ENCODE data around the gene LY9. TPM values are rescaled to one million over a fixed set of nuclear protein-coding genes. Genes with fewer than 3 reads are reported as not detected.

Gene LY9
- total and polyA plus RNA-seq, 2 experiments from 2014 or later, result not detected

DNA sequence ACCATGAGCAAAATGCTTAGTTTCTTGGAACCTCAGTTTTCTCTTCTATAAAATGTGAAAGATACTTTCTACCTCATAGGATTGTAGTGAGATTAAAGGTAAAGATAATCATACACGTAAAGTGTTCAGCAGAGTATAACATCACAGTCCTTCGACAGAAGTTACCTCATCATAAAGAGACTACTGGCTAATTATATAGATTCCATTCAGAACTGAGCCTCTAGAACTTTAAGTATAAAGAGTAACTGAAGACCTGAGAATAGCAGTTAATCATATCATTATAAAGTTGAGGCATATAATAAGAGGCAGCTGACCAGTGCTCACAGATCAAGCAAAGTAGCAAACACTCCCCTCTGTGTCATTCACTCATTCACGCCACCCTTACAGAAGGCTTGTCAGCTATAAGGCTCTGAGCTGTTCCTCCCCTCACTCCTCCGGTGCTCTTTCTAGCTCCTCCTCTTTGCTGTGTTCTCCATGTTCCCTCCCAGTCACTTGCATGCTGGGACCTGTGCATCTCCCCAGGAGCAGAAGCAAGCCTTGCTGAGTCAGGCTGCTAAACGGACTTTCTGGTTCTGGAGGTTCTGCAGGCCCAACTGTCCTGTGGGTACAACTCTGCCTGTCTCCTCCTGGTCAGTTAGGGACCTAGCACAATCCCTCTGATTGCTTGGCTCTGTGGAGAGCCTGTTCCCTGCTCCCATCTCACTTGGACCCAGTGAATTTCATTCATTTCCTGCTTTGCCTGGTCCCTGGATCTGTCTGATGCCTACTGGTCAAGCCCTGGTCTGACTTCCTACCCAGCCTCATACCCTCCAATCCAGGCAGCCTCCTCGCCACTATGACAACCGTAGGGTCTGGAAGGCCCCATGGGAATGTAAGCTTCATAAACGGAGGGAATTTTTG is 28.3 kb upstream of the LY9 start:
- Histone ChIP-seq H3F3A (ENCODE audit: insufficient read depth) (no peaks in the 10 kb centered on the region), H3K27ac (no peak overlapping the region), H3K79me2 (ENCODE audit: insufficient read depth) (no peaks in the 10 kb centered on the region), H3K4me1 (ENCODE audit: insufficient read depth) (no peaks in the 10 kb centered on the region), H3K36me3 (ENCODE audit: low read depth) (no peaks in the 10 kb centered on the region), H3K4me3 (no peak overlapping the region), H4K20me1 (ENCODE audit: insufficient read depth) (no peaks in the 10 kb centered on the region), H3K4me2 (ENCODE audit: unreplicated experiment) (no peak overlapping the region), H3K9me3 (ENCODE audit: low read depth) (no peaks in the 10 kb centered on the region), H2AFZ (no peak overlapping the region), H3K27me3 (replicated peaks; ENCODE audit: insufficient read depth) (no peaks in the 10 kb centered on the region; the same call in 1 of the 2 replicates), H3K9me2 (ENCODE audit: insufficient read depth) (no peaks in the 10 kb centered on the region), H3K9ac (no peak overlapping the region)
- DNase-seq, result no peak
- in situ Hi-C loops (cut with MboI), result no loop called here
- 23 to 24% methylated on average over 8 of the region's 8 CpGs for WGBS, 2 experiments (ENCODE audit: low coverage in 1 of 2, low lambda C conversion rate in 2 of 2, missing lambda C conversion rate in 2 of 2)
- TF ChIP-seq EZH2 (IDR thresholded peaks at IDR 0.05; ENCODE audit: insufficient read depth, poor library complexity, severe bottlenecking) (no peak), EZH2phosphoT487 (IDR thresholded peaks at IDR 0.05; ENCODE audit: insufficient read depth, low read depth) (no peak)

DNA sequence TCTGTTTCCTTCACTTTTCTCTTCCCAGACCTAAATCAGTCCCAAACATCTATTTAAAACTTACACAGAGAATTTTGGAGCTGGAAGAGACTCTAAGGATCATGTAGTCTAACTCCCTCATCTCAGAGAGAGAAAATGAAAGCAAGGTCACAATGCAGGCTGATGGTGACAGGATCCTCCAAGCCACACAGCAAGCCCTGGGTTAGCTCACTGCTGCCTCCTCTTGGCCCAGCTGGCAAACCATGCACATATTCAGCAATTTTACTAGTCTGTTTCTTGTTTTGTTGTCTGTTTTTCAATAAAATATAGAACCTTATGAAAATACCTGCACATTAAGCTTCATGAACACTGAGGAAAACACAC is 27.7 kb upstream of the LY9 start:
- no peak overlapping the region for H3K27ac ChIP-seq
- no peaks in the 10 kb centered on the region for H4K20me1 ChIP-seq (ENCODE audit: insufficient read depth)
- H3K27me3 ChIP-seq (replicated peaks; ENCODE audit: insufficient read depth), result peaks cover 5% of the 10 kb centered on the region; the same call in 1 of the 2 replicates
- H3K9me3 ChIP-seq (ENCODE audit: low read depth), result no peaks in the 10 kb centered on the region
- H3K79me2 ChIP-seq (ENCODE audit: insufficient read depth), result no peaks in the 10 kb centered on the region
- H3K9ac ChIP-seq, result no peak overlapping the region
- TF ChIP-seq EZH2phosphoT487 (IDR thresholded peaks at IDR 0.05; ENCODE audit: insufficient read depth, low read depth), result no peak
- TF ChIP-seq EZH2 (IDR thresholded peaks at IDR 0.05; ENCODE audit: insufficient read depth, poor library complexity, severe bottlenecking), result no peak
- H3F3A ChIP-seq (ENCODE audit: insufficient read depth), result no peaks in the 10 kb centered on the region
- no peaks in the 10 kb centered on the region for H3K36me3 ChIP-seq (ENCODE audit: low read depth)
- no peak overlapping the region for H3K4me2 ChIP-seq (ENCODE audit: unreplicated experiment)
- H3K9me2 ChIP-seq (ENCODE audit: insufficient read depth), result no peaks in the 10 kb centered on the region
- DNase-seq, result peak; percentile 23
- no peak overlapping the region for H3K4me3 ChIP-seq
- H3K4me1 ChIP-seq (ENCODE audit: insufficient read depth), result no peaks in the 10 kb centered on the region
- no peak overlapping the region for H2AFZ ChIP-seq
- in situ Hi-C loops (cut with MboI), result no loop called here

DNA sequence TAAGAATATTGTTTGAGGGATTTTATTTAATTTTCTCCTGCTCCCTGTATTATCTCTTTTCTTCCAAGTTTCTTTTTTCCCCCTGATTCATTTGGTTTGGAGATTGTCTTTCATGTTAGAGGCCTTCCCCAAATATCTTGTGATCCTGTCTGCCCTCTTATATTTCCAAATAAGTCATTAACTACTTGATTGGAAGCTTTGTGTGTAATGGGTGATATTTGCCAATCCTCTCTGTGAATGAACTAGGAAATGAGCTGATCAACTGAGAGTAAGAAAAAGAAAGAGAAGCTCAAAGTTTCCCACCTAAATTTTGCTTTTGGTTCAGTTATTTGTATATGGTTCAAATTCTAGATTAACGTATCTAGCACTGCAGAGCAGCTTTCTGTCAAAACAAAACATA is 23.6 kb upstream of the LY9 start:
- DNase-seq, result no peak
- no peaks in the 10 kb centered on the region for H3F3A ChIP-seq (ENCODE audit: insufficient read depth)
- WGBS, 2 experiments (ENCODE audit: low coverage in 1 of 2, low lambda C conversion rate in 2 of 2, missing lambda C conversion rate in 2 of 2), result 2 to 21% methylated on average over 1 of the region's 1 CpG
- in situ Hi-C loops (cut with MboI), result no loop called here
- no peak overlapping the region for H3K4me2 ChIP-seq (ENCODE audit: unreplicated experiment)
- no peak overlapping the region for H2AFZ ChIP-seq
- H3K9me3 ChIP-seq (ENCODE audit: low read depth), result no peaks in the 10 kb centered on the region
- H3K36me3 ChIP-seq (ENCODE audit: low read depth), result no peaks in the 10 kb centered on the region
- TF ChIP-seq EZH2phosphoT487 (IDR thresholded peaks at IDR 0.05; ENCODE audit: insufficient read depth, low read depth), result no peak
- no peaks in the 10 kb centered on the region for H4K20me1 ChIP-seq (ENCODE audit: insufficient read depth)
- H3K9me2 ChIP-seq (ENCODE audit: insufficient read depth), result no peaks in the 10 kb centered on the region
- H3K9ac ChIP-seq, result no peak overlapping the region
- H3K4me1 ChIP-seq (ENCODE audit: insufficient read depth), result no peaks in the 10 kb centered on the region
- H3K79me2 ChIP-seq (ENCODE audit: insufficient read depth), result no peaks in the 10 kb centered on the region
- peaks cover 5% of the 10 kb centered on the region; the same call in 1 of the 2 replicates for H3K27me3 ChIP-seq (replicated peaks; ENCODE audit: insufficient read depth)
- H3K4me3 ChIP-seq, result no peak overlapping the region
- no peak overlapping the region for H3K27ac ChIP-seq

DNA sequence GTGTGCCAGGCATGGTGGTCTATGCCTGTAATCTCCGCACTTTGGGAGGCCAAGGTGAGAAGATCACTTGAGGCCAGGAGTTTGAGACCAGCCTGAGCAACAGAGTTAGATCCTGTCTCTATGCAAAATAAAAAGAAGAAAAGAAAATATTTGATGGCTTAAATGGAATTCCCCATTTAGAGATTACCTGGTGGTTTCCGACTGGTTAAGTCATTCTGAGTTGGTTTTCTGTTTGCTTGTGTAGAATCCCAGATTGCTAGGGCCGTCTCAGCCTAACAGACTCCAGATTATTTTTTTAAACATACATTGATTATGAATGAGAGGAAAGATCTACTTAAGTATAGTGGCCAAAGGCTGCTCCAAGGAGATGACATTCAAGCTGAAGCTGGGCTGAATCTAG is 22.9 kb upstream of the LY9 start:
- Histone ChIP-seq H3K4me2 (ENCODE audit: unreplicated experiment) (no peak overlapping the region), H3K79me2 (ENCODE audit: insufficient read depth) (no peaks in the 10 kb centered on the region), H3K9me3 (ENCODE audit: low read depth) (no peaks in the 10 kb centered on the region), H3K27me3 (replicated peaks; ENCODE audit: insufficient read depth) (peaks cover 5% of the 10 kb centered on the region; the same call in 1 of the 2 replicates), H3K9me2 (ENCODE audit: insufficient read depth) (no peaks in the 10 kb centered on the region), H3K9ac (no peak overlapping the region), H3K4me3 (no peak overlapping the region), H3F3A (ENCODE audit: insufficient read depth) (no peaks in the 10 kb centered on the region), H3K36me3 (ENCODE audit: low read depth) (no peaks in the 10 kb centered on the region), H3K27ac (no peak overlapping the region), H3K4me1 (ENCODE audit: insufficient read depth) (no peaks in the 10 kb centered on the region), H4K20me1 (ENCODE audit: insufficient read depth) (no peaks in the 10 kb centered on the region), H2AFZ (no peak overlapping the region)
- 23 to 32% methylated on average over 3 of the region's 3 CpGs for WGBS, 2 experiments (ENCODE audit: low coverage in 1 of 2, low lambda C conversion rate in 2 of 2, missing lambda C conversion rate in 2 of 2)
- no peak for TF ChIP-seq EZH2phosphoT487 (IDR thresholded peaks at IDR 0.05; ENCODE audit: insufficient read depth, low read depth)
- TF ChIP-seq EZH2 (IDR thresholded peaks at IDR 0.05; ENCODE audit: insufficient read depth, poor library complexity, severe bottlenecking), result no peak
- in situ Hi-C loops (cut with MboI), result no loop called here
- DNase-seq, result no peak
